Activated T-helper 9 cell treated with anti-CD3 and anti-CD28 coated beads, Interleukin-2, amount 50 U/mL, for 16 hours (primary cell): ENCODE results near the gene RIC3.

Experiments used
- DNase-seq: peaks from one replicate; pipeline ENCODE4 v3.0.0-alpha.2; 2020; ENCODE audit warnings: low read depth

The RIC3 gene

GRCh38 chr11:8087185-8087584 is 81.6 kb downstream of the RIC3 start:
- no peak for DNase-seq

- no peak for DNase-seq
Observed at GRCh38 chr11:8086571-8086970, 82.3 kb downstream of the RIC3 start.

- DNase-seq = no peak
Observed at GRCh38 chr11:8086001-8086479, 82.8 kb downstream of the RIC3 start.

GRCh38 chr11:8085011-8085645 is 83.7 kb downstream of the RIC3 start:
- DNase-seq = no peak

GRCh38 chr11:8084352-8084751 is 84.5 kb downstream of the RIC3 start:
- DNase-seq = no peak

- DNase-seq = no peak
Observed at GRCh38 chr11:8083871-8084281, 84.9 kb downstream of the RIC3 start.

GRCh38 chr11:8083088-8083395 is 85.8 kb downstream of the RIC3 start:
- DNase-seq = no peak

GRCh38 chr11:8082391-8083087 is 86.3 kb downstream of the RIC3 start:
- no peak for DNase-seq

- DNase-seq = no peak
Observed at GRCh38 chr11:8081591-8082250, 87.1 kb downstream of the RIC3 start.

- DNase-seq = no peak
Observed at GRCh38 chr11:8080674-8081590, 87.9 kb downstream of the RIC3 start, which contains the start of gene TUB. Gene TUB (plus strand): TSS chr11:8081211. CDS start chr11:8081511, 300 bp downstream.

- no peak for DNase-seq
Observed at GRCh38 chr11:8080069-8080670, 88.7 kb downstream of the RIC3 start.

GRCh38 chr11:8079111-8079675 is 89.6 kb downstream of the RIC3 start:
- no peak for DNase-seq

- no peak for DNase-seq
Observed at GRCh38 chr11:8075119-8075726, 93.6 kb downstream of the RIC3 start.

- DNase-seq = no peak
Observed at GRCh38 chr11:8071616-8072581, 96.9 kb downstream of the RIC3 start.

GRCh38 chr11:8070417-8071115 is 98.3 kb downstream of the RIC3 start:
- no peak for DNase-seq

- DNase-seq = no peak
Observed at GRCh38 chr11:8069771-8070170, 99.1 kb downstream of the RIC3 start.

GRCh38 chr11:8068605-8069221 is 100.1 kb downstream of the RIC3 start:
- DNase-seq = no peak

- no peak for DNase-seq
Observed at GRCh38 chr11:8067929-8068575, 100.8 kb downstream of the RIC3 start.
